Esophagus squamous epithelium (tissue), 5 donors: Measurements from ENCODE around the gene SPSB3. TPM values are rescaled to one million over a fixed set of nuclear protein-coding genes. Genes with fewer than 3 reads are reported as not detected.

Source experiments
- DNase-seq: peaks from one replicate; lab custom pipeline; 2025; lab: John Stamatoyannopoulos, UW
- H3K27ac ChIP-seq, 4 donors: fragments of 200-600 bp; sonication (generic); one replicate each; pipeline ENCODE4 v1.5.1; 2016 to 2019; ENCODE audit warnings: mild to moderate bottlenecking in 1 of 4
- H3K27me3 ChIP-seq, 4 donors: fragments of 200-600 bp; sonication (generic); 1 replicate in 3 of 4; 2 replicates in 1 of 4; pipeline versions ENCODE4 v1.5.1 to v1.6.0; 2017 to 2021; ENCODE audit warnings: antibody characterized with exemption in 1 of 4
- H3K36me3 ChIP-seq, 3 donors: fragments of 200-600 bp; sonication (generic); one replicate each; pipeline ENCODE4 v1.5.1; 2016 to 2019
- H3K4me1 ChIP-seq, 3 donors: fragments of 200-600 bp; sonication (generic); one replicate each; pipeline ENCODE4 v1.5.1; 2017 to 2019
- H3K4me3 ChIP-seq, 4 donors: fragments of 200-600 bp; sonication (generic); 1 replicate in 3 of 4; 2 replicates in 1 of 4; pipeline ENCODE4 v1.5.1; 2016 to 2019; ENCODE audit warnings: mild to moderate bottlenecking in 2 of 4, moderate library complexity in 1 of 4
- H3K9me3 ChIP-seq, 3 donors: fragments of 200-600 bp; sonication (generic); one replicate each; pipeline ENCODE4 v1.5.1; 2016 to 2019
- CTCF ChIP-seq, 6 experiments: fragments of 450-650 bp in 4 of 6; fragments of 200-600 bp in 2 of 6; sonication (generic) in 2 of 6; IDR thresholded peaks; one replicate each; pipeline ENCODE4 v1.5.1; 2016 to 2019; ENCODE audit warnings: antibody characterized with exemption in 6 of 6, mild to moderate bottlenecking in 4 of 6, moderate library complexity in 4 of 6
- POLR2A ChIP-seq, 4 donors: fragments of 450-650 bp; IDR thresholded peaks; one replicate each; pipeline ENCODE4 v1.6.1; 2017; ENCODE audit warnings: antibody characterized with exemption in 4 of 4, mild to moderate bottlenecking in 4 of 4, moderate library complexity in 3 of 4
- WGBS, 2 donors: methylation state at CpG; one replicate each; pipeline ENCODE4 v1.1.5; 2018; 5-methylcytosine and 5-hydroxymethylcytosine counted together
- intact Hi-C: fragments of 100-400 bp; cut with DNase I; formaldehyde crosslinking; loops from one replicate; pipeline ENCODE4 v1.15.0; 2022
- total RNA-seq, 4 donors: library from RNA; depleted of rRNA; stranded (reverse); fragments of >200 nt; gene quantifications; one replicate each; pipeline ENCODE4 v1.1.0, GENCODE V29; 2016
- donor health status: DM: yes; HTN: yes; CAD: no.

Gene SPSB3
- total RNA-seq, 4 donors from 2014 or later, result 27.8 to 84.5 (median 45.1) TPM

- no peak for TF ChIP-seq CTCF (IDR thresholded peaks at IDR 0.05)
- TF ChIP-seq POLR2A (IDR thresholded peaks at IDR 0.05), result no peak
- DNase-seq, result no peak
- intact Hi-C loops, result no loop called here
- Histone ChIP-seq H3K4me1 (peaks cover 27 to 81% (median 38%) of the 10 kb centered on the region in 3 donors), H3K27me3 (no peaks in the 10 kb centered on the region), H3K36me3 (peaks cover 10 to 54% (median 37%) of the 10 kb centered on the region in 3 donors), H3K27ac (peak within 1 kb of the TSS; percentile 91 to 98 (median 95)), H3K9me3 (no peaks in the 10 kb centered on the region), H3K4me3 (peak within 1 kb of the TSS; percentile 69 to 98 (median 84))
- WGBS, 2 donors, result 0 to 1% methylated on average over 3 to 20 of the region's 53 CpGs
These were observed 9.9 kb downstream of the SPSB3 start, which contains the start of gene EME2 for GRCh38 chr16:1772362-1772907. Gene EME2 (plus strand): TSS chr16:1772810. CDS start chr16:1773228, 418 bp downstream.

GRCh38 chr16:1771864-1772361, 10.5 kb downstream of the SPSB3 start:
- Histone ChIP-seq H3K36me3 (peaks cover 15 to 54% (median 33%) of the 10 kb centered on the region in 3 donors), H3K27ac (peak overlapping the region; percentile 91 to 98 (median 95)), H3K27me3 (no peaks in the 10 kb centered on the region), H3K9me3 (no peaks in the 10 kb centered on the region), H3K4me1 (peaks cover 27 to 78% (median 38%) of the 10 kb centered on the region in 3 donors), H3K4me3 (peak overlapping the region; percentile 69 to 98 (median 84))
- TF ChIP-seq CTCF (IDR thresholded peaks at IDR 0.05) (no peak), POLR2A (IDR thresholded peaks at IDR 0.05) (no peak)
- 7 to 13% methylated on average over 3 to 13 of the region's 22 CpGs for WGBS, 2 donors
- intact Hi-C loops, result no loop called here
- no peak for DNase-seq

GRCh38 chr16:1771188-1771863, 11.0 kb downstream of the SPSB3 start, which contains the start of gene NME3:
Gene NME3 (minus strand): TSS chr16:1771543. CDS start chr16:1771534, 9 bp downstream.
- TF ChIP-seq CTCF (IDR thresholded peaks at IDR 0.05), result no peak
- TF ChIP-seq POLR2A (IDR thresholded peaks at IDR 0.05), result peak in 1 of 4 donors; percentile 6
- H3K4me1 ChIP-seq, result peaks cover 27 to 78% (median 38%) of the 10 kb centered on the region in 3 donors
- peaks cover 21 to 54% (median 27%) of the 10 kb centered on the region in 3 donors for H3K36me3 ChIP-seq
- no peaks in the 10 kb centered on the region for H3K27me3 ChIP-seq
- H3K9me3 ChIP-seq, result no peaks in the 10 kb centered on the region
- H3K27ac ChIP-seq, result peak within 1 kb of the TSS; percentile 91 to 98 (median 95)
- intact Hi-C loops, result no loop called here
- no peak for DNase-seq
- peak within 1 kb of the TSS; percentile 69 to 98 (median 84) for H3K4me3 ChIP-seq
- 0% methylated on average over 12 of the region's 79 CpGs; no CpG with 5 or more reads in 1 of the 2 donors for WGBS, 2 donors

GRCh38 chr16:1770328-1771187, 11.8 kb downstream of the SPSB3 start:
- no peak for DNase-seq
- H3K4me3 ChIP-seq, result peak overlapping the region; percentile 69 to 98 (median 84)
- TF ChIP-seq CTCF (IDR thresholded peaks at IDR 0.05) (no peak), POLR2A (IDR thresholded peaks at IDR 0.05) (peak in 2 of 4 donors; percentile 16 to 23)
- peaks cover 26 to 54% (median 27%) of the 10 kb centered on the region in 3 donors for H3K36me3 ChIP-seq
- H3K27me3 ChIP-seq, result no peaks in the 10 kb centered on the region
- peaks cover 27 to 73% (median 38%) of the 10 kb centered on the region in 3 donors for H3K4me1 ChIP-seq
- H3K9me3 ChIP-seq, result no peaks in the 10 kb centered on the region
- H3K27ac ChIP-seq, result peak overlapping the region; percentile 91 to 98 (median 95)
- WGBS, 2 donors, result 7% methylated on average over 13 of the region's 81 CpGs; no CpG with 5 or more reads in 1 of the 2 donors
- intact Hi-C loops, result no loop called here
